ENCODE data around the gene RAB1B.

DNA sequence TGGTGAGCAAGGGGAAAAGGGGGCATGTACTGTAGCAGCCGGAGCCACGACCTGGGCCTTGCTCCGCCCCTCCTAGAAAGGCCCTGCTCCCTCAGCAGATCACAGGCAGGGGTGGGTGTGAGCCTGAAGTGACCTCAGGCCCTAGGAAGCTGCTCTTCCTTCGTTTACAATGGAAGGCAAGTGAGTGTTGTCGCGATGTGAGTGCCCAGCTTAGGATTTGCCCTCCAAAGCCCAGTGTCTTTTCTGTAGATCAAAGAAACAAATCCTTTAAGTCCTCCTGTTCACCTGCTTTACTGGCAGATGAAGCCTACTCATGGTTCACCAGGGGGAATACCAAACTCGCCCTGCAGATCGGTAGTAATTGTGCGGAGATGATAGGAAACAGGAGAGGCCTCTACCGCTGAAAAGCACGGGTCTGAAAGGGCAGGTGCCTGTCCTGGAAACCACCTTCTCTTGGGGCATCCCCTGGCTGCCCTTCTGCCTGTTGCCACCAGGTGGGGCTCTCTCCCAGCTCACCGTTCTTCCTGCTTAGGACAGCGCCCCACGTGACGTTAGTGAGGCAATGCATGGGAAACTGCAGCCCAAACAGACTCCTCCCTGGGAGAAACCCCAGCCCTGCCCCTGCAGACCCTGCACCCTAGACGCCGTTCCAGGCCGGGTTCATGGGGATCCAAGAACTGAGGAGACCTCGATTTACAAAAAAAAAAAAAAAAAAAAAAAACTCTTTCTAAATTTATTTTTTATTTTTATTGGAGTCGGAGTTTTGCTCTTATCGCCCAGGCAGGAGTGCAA is 45.9 kb upstream of the RAB1B start:
- TF ChIP-seq BHLHE40 (IDR thresholded peaks at IDR 0.05; ENCODE audit: borderline replicate concordance) (no peak), SP1 (IDR thresholded peaks at IDR 0.05) (no peak), SUZ12 (IDR thresholded peaks at IDR 0.05) (no peak), FOXM1 (IDR thresholded peaks at IDR 0.05; ENCODE audit: borderline replicate concordance) (no peak), ZNF384 (IDR thresholded peaks at IDR 0.05) (no peak), CTBP1 (IDR thresholded peaks at IDR 0.05; ENCODE audit: borderline replicate concordance) (no peak), LEF1 (IDR thresholded peaks at IDR 0.05; ENCODE audit: borderline replicate concordance) (no peak), FOXK2 (IDR thresholded peaks at IDR 0.05) (no peak), FOXA1 (IDR thresholded peaks at IDR 0.05) (no peak), NFRKB (IDR thresholded peaks at IDR 0.05) (no peak), ARNT (IDR thresholded peaks at IDR 0.05) (no peak), L3MBTL2 (conservative IDR thresholded peaks at IDR 0.05) (no peak), ELF4 (IDR thresholded peaks at IDR 0.05) (no peak)
- TF ChIP-seq, protein P1, sequence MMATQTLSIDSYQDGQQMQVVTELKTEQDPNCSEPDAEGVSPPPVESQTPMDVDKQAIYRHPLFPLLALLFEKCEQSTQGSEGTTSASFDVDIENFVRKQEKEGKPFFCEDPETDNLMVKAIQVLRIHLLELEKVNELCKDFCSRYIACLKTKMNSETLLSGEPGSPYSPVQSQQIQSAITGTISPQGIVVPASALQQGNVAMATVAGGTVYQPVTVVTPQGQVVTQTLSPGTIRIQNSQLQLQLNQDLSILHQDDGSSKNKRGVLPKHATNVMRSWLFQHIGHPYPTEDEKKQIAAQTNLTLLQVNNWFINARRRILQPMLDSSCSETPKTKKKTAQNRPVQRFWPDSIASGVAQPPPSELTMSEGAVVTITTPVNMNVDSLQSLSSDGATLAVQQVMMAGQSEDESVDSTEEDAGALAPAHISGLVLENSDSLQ (IDR thresholded peaks at IDR 0.05): no peak
